GM12878 (cell line): ENCODE measurements around the gene MMP20. TPM values are rescaled to one million over a fixed set of nuclear protein-coding genes. Genes with fewer than 3 reads are reported as not detected.
A peak's percentile ranks its signal among the peaks of the same experiment; 100 is the strongest.

Experiments
- ATAC-seq: fragments of 200-7000 bp; cut with Tn5 transposase; 3 replicates; pipeline ENCODE4 v1.9.1; 2020; ENCODE audit warnings: mild to moderate bottlenecking, moderate library complexity
- Bru-seq: library from RNA; stranded (reverse); fragments of 400-500 nt; gene quantifications from one replicate; lab custom pipeline; 2021; lab: Mats Ljungman, UMichigan
- BruChase-seq, 2 experiments: library from RNA; stranded (reverse); fragments of 400-500 nt; gene quantifications; one replicate each; lab custom pipeline; 2021; lab: Mats Ljungman, UMichigan
- BruUV-seq: library from RNA; stranded (reverse); fragments of 400-500 nt; replicated peaks from 2 replicates; lab custom pipeline; 2021; lab: Mats Ljungman, UMichigan
- CTCF ChIA-PET: fragments of 300-600 bp; sonication (Branson Sonifier 250); formaldehyde crosslinking; extraction: SDS; loops from one replicate; lab custom pipeline; 2021; ENCODE audit warnings: inconsistent platforms; lab: Yijun Ruan, JAX
- POLR2A ChIA-PET: fragments of 350-600 bp; formaldehyde crosslinking; extraction: SDS; loops from one replicate; lab custom pipeline; 2021; ENCODE audit warnings: inconsistent platforms; lab: Charles Lee
- RAD21 ChIA-PET: fragments of 300-600 bp; sonication (Branson Sonifier 250); formaldehyde crosslinking; loops from one replicate; lab custom pipeline; 2023; ENCODE audit warnings: antibody characterized with exemption; ENCODE audit not compliant: unreplicated experiment; lab: Charles Lee
- SMC1A ChIA-PET: fragments of 300-600 bp; sonication (Branson Sonifier 250); formaldehyde crosslinking; loops from one replicate; lab custom pipeline; 2023; ENCODE audit not compliant: unreplicated experiment, uncharacterized antibody; lab: Charles Lee
- DNase-seq: peaks from one replicate; pipeline ENCODE4 v3.0.0-alpha.2; 2011; ENCODE audit warnings: low read depth, low spot score
- FAIRE-seq: peaks from 3 replicates; lab custom pipeline; 2011; peaks lifted over from hg19 to GRCh38; lab: Jason Lieb, UNC
- H2AFZ ChIP-seq: 2 replicates; pipeline ENCODE4 v1.6.0; 2011; ENCODE audit warnings: low read depth, low read length, control low read depth; ENCODE audit not compliant: control insufficient read depth
- H3K27ac ChIP-seq: 2 replicates; pipeline ENCODE4 v1.5.1; 2011; ENCODE audit warnings: control low read depth; ENCODE audit not compliant: control insufficient read depth, insufficient read depth
- H3K27me3 ChIP-seq, 2 experiments: replicated peaks in 1 of 2; 2 replicates each; pipeline versions ENCODE4 v1.6.0 to v1.6.1; 2011; ENCODE audit warnings: low read length in 1 of 2; ENCODE audit not compliant: control insufficient read depth in 2 of 2, insufficient read depth in 2 of 2
- H3K36me3 ChIP-seq, 2 experiments: 2 replicates each; pipeline ENCODE4 v1.5.1; 2011; ENCODE audit warnings: low read length in 1 of 2; ENCODE audit not compliant: control insufficient read depth in 2 of 2, insufficient read depth in 2 of 2
- H3K4me1 ChIP-seq: 2 replicates; pipeline ENCODE4 v1.6.1; 2011; ENCODE audit warnings: mild to moderate bottlenecking, low read length, moderate library complexity, mixed read lengths; ENCODE audit not compliant: control insufficient read depth, insufficient read depth
- H3K4me2 ChIP-seq: 2 replicates; pipeline ENCODE4 v1.6.0; 2011; ENCODE audit warnings: control low read depth; ENCODE audit not compliant: control insufficient read depth, insufficient read depth
- H3K4me3 ChIP-seq: fragments of 200-600 bp; sonication (generic); 2 replicates; pipeline ENCODE4 v1.5.1; 2016
- H3K79me2 ChIP-seq: 2 replicates; pipeline ENCODE4 v1.6.0; 2011; ENCODE audit warnings: low read length; ENCODE audit not compliant: control insufficient read depth, insufficient read depth
- H3K9ac ChIP-seq: 2 replicates; pipeline ENCODE4 v1.8.0; 2011; ENCODE audit warnings: low read length, control low read depth, mixed read lengths; ENCODE audit not compliant: control insufficient read depth, insufficient read depth
- H3K9me3 ChIP-seq: replicated peaks from 3 replicates; pipeline ENCODE4 v1.5.1; 2011; ENCODE audit warnings: mild to moderate bottlenecking, low read length; ENCODE audit not compliant: control insufficient read depth, insufficient read depth
- H4K20me1 ChIP-seq: 2 replicates; pipeline ENCODE4 v1.6.0; 2011; ENCODE audit not compliant: control insufficient read depth, insufficient read depth
- BCL3 ChIP-seq: IDR thresholded peaks from 2 replicates; pipeline ENCODE4 v1.6.1; 2011; ENCODE audit warnings: borderline replicate concordance, low read depth, mild to moderate bottlenecking, moderate library complexity, low read length; ENCODE audit not compliant: insufficient read depth, poor library complexity, severe bottlenecking
- MXI1 ChIP-seq: fragments of 150-350 bp; IDR thresholded peaks from 2 replicates; pipeline ENCODE4 v1.6.1; 2011; ENCODE audit warnings: low read depth, mild to moderate bottlenecking, inconsistent platforms, low read length, improper control_type of control experiment
- WGBS: methylation state at CpG from one replicate; pipeline ENCODE4 v1.1.6; 2016; ENCODE audit warnings: low lambda C conversion rate; ENCODE audit not compliant: insufficient replicate concordance, insufficient coverage; ENCODE audit errors: missing lambda C conversion rate; 5-methylcytosine and 5-hydroxymethylcytosine counted together
- in situ Hi-C: fragments of 300-500 bp; cut with MboI; formaldehyde crosslinking; loops from 9 replicates; pipeline ENCODE4 v1.14.3; 2018; ENCODE audit warnings: mixed read lengths
- intact Hi-C: fragments of 100-400 bp; cut with micrococcal nuclease; formaldehyde crosslinking; loops from one replicate; pipeline ENCODE4 v1.14.2; 2022; ENCODE audit not compliant: unreplicated experiment
- long read RNA-seq, 2 experiments: library from polyadenylated mRNA; unstranded; transcript quantifications; one replicate each; pipeline ENCODE4 v2.0.0, GENCODE V29; 2019 to 2020
- polyA minus RNA-seq, 3 experiments: library from RNA; depleted of rRNA, polyadenylated mRNA; stranded (reverse); fragments of >200 nt; gene quantifications; 2 replicates each; pipeline ENCODE4 v1.2.3, GENCODE V29; 2011
- polyA plus RNA-seq, 11 experiments: library from polyadenylated mRNA; depleted of rRNA in 4 of 11; unstranded in 6 of 11; stranded (reverse) in 5 of 11; fragments of >200 nt; fragmentation: Nextera tagmentation in 4 of 11; fragmentation: Illumina TruSeq in 1 of 11; extraction: Ambion mirVana in 4 of 11; extraction: Trizol in 1 of 11; gene quantifications; 1 replicate in 1 of 11; 2 replicates in 10 of 11; pipeline versions ENCODE4 v1.2.1 to v1.2.3, GENCODE V29; 2011 to 2016; ENCODE audit warnings: inconsistent platforms in 2 of 11, missing spikeins in 2 of 11, low read depth in 1 of 11
- total RNA-seq, 4 experiments: library from RNA; depleted of rRNA in 3 of 4; stranded (reverse); fragments of >200 nt in 3 of 4; fragmentation: Illumina TruSeq in 1 of 4; extraction: Trizol in 1 of 4; gene quantifications; 2 replicates each; pipeline versions ENCODE4 v1.2.1 to v1.2.3, GENCODE V29; 2013 to 2021

The MMP20 gene, protein sequence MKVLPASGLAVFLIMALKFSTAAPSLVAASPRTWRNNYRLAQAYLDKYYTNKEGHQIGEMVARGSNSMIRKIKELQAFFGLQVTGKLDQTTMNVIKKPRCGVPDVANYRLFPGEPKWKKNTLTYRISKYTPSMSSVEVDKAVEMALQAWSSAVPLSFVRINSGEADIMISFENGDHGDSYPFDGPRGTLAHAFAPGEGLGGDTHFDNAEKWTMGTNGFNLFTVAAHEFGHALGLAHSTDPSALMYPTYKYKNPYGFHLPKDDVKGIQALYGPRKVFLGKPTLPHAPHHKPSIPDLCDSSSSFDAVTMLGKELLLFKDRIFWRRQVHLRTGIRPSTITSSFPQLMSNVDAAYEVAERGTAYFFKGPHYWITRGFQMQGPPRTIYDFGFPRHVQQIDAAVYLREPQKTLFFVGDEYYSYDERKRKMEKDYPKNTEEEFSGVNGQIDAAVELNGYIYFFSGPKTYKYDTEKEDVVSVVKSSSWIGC
- not detected in 2 replicates for total RNA-seq (2013; cell fraction: nucleolus; rRNA removed)
- total RNA-seq (2014; rRNA removed) (0.05 and 0.11 TPM in 2 replicates), total RNA-seq (2014; rRNA removed; fragmentation: Illumina TruSeq; extraction: Trizol) (0.14 and 0.36 TPM in 2 replicates), total RNA-seq (2021) (0.13 and 0.18 TPM in 2 replicates), polyA plus RNA-seq (2011; rRNA removed) (0.57 and 2.6 TPM in 2 replicates), polyA plus RNA-seq (2014; fragmentation: Illumina TruSeq; extraction: Trizol) (0.11 and 0.19 TPM in 2 replicates), polyA plus RNA-seq (2014; fragmentation: Nextera tagmentation; extraction: Ambion mirVana) (under 1 TPM; 0.10 to 0.11 TPM), polyA plus RNA-seq (2014; rRNA removed) (0.11 and 0.24 TPM in 2 replicates), polyA plus RNA-seq (2016; fragmentation: Nextera tagmentation; extraction: Ambion mirVana) (not detected), polyA minus RNA-seq (2011; rRNA and poly(A)+ RNA removed) (0.21 and 0.22 TPM in 2 replicates), Bru-seq, nascent RNA (percentile 27 among the genes with signal in this experiment), BruChase-seq, experiment 1, labeled RNA remaining after a 6-hour chase (percentile 16 among the genes with signal in this experiment), BruChase-seq, experiment 2, labeled RNA remaining after a 2-hour chase (percentile 11 among the genes with signal in this experiment)
- not detected for polyA plus RNA-seq (2011; ENCODE audit: low read depth)
- 0.18 and 0.27 TPM in 2 replicates for polyA plus RNA-seq (2011; cell fraction: cytosol; rRNA removed)
- polyA plus RNA-seq (2011; cell fraction: nucleus; rRNA removed) = 0.19 and 0.49 TPM in 2 replicates
- not detected in 2 replicates for polyA plus RNA-seq (2012)
- 2.7 TPM in 1 of 2 replicates, not detected in the other for polyA minus RNA-seq (2011; cell fraction: cytosol; rRNA and poly(A)+ RNA removed)
- polyA minus RNA-seq (2011; cell fraction: nucleus; rRNA and poly(A)+ RNA removed) = not detected in 2 replicates
- long read RNA-seq, experiment 1 = 0 reads
- long read RNA-seq, experiment 2, partial matches to known transcripts = 0 of 2 reads
- long read RNA-seq, experiment 2, other reads (novel, unspliced or antisense) = 2 of 2 reads

DNA sequence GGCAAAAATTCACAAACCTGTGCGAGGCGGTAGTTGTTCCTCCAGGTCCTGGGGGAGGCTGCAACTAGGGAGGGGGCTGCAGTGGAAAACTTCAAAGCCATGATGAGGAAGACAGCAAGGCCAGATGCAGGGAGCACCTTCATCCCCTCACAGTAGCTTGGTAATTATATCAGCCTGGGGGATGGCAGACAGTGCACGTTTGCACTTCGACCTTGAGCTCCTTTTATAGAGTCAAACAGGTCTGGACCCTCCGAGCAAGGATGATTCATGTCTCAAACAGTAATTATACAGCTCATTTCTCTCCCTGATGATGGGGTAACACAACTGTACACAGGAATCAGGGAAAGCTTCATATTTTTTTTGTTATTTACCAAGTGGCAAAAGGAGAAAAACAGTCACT, at the start of gene MMP20:
Gene MMP20, minus strand, starts transcription at position 156 of the 400 bp plus-strand sequence. Its CDS starts 13 bp downstream, at position 143.
- ChIA-PET SMC1A (interaction anchor here (0.7 to 1.9 kb wide), 2 partner anchors 12 to 195 kb away, joined by 3 to 10 read pairs; no protein-coding TSS in a partner anchor), RAD21 (interaction anchor here (0.7 to 1.4 kb wide), 3 partner anchors 12 to 331 kb away, joined by 3 to 5 read pairs (median 3); no protein-coding TSS in a partner anchor), CTCF (interaction anchor here (0.6 to 2.5 kb wide), 5 partner anchors 12 to 283 kb away, joined by 3 to 11 read pairs (median 3); no protein-coding TSS in a partner anchor), POLR2A (no interaction called here)
- WGBS = 64% methylated on average over 5 of the region's 5 CpGs
- no TSS peak for BruUV-seq
- no peak within 1 kb of the TSS for H3K4me3 ChIP-seq
- H3K27ac ChIP-seq = no peak within 1 kb of the TSS
- no peak for FAIRE-seq
- no peaks in the 10 kb centered on the region; the same call in 1 of the 2 replicates for H4K20me1 ChIP-seq
- H3K79me2 ChIP-seq = no peaks in the 10 kb centered on the region
- no peak for DNase-seq
- in situ Hi-C loops (no loop called here), intact Hi-C loops (no loop called here)
- H3K4me2 ChIP-seq = no peak within 1 kb of the TSS
- no peak within 1 kb of the TSS for H2AFZ ChIP-seq
- H3K27me3 ChIP-seq = peaks cover 5 to 8% of the 10 kb centered on the region in 2 experiments; a peak in 3 of 4 replicates
- no peaks in the 10 kb centered on the region; the same call in 2 of the 3 replicates for H3K9me3 ChIP-seq
- H3K9ac ChIP-seq = no peak within 1 kb of the TSS
- H3K4me1 ChIP-seq = 0 out of 2 replicates have a peak, but pooled peaks cover 5% of the 10 kb centered on the region
- H3K36me3 ChIP-seq = no peaks in the 10 kb centered on the region
- no peak for ATAC-seq
- TF ChIP-seq MXI1 = no peak
- no peak for TF ChIP-seq BCL3
